ENCODE results near the gene LAMA5.

LAMA5 gene

GRCh38 chr20:62367136-62367632, at the start of gene LAMA5:
TSS of gene LAMA5 (minus strand) at chr20:62367312. CDS start at chr20:62367245, 67 bp downstream.
- DNase-seq = peak in 15 of 42 donors; percentile 35 to 72 (median 52)
- intact Hi-C loops (cut with DNase I) = no loop called here

GRCh38 chr20:62415354-62416111, 48.4 kb upstream of the LAMA5 start:
- intact Hi-C loops (cut with DNase I) = no loop called here
- DNase-seq = no peak

GRCh38 chr20:62413896-62414481, 46.9 kb upstream of the LAMA5 start:
- no peak for DNase-seq
- intact Hi-C loops (cut with DNase I) = no loop called here

- no peak for DNase-seq
- intact Hi-C loops (cut with DNase I) = no loop called here
Measured at GRCh38 chr20:62413025-62413570, 46.0 kb upstream of the LAMA5 start.

- intact Hi-C loops (cut with DNase I) = no loop called here
- DNase-seq = no peak
Measured at GRCh38 chr20:62412194-62413024, 45.3 kb upstream of the LAMA5 start.

- DNase-seq = no peak
- intact Hi-C loops (cut with DNase I) = no loop called here
Measured at GRCh38 chr20:62411479-62412193, 44.5 kb upstream of the LAMA5 start.

GRCh38 chr20:62410746-62411478, 43.8 kb upstream of the LAMA5 start:
- intact Hi-C loops (cut with DNase I) = no loop called here

GRCh38 chr20:62409931-62410745, 43.0 kb upstream of the LAMA5 start:
- peak in 28 of 42 donors; percentile 19 to 66 (median 38) for DNase-seq
- intact Hi-C loops (cut with DNase I) = no loop called here

More at GRCh38 chr20:62410746-62411478, 43.8 kb upstream of the LAMA5 start:
- no peak for DNase-seq

GRCh38 chr20:62409086-62409853, 42.2 kb upstream of the LAMA5 start:
- intact Hi-C loops (cut with DNase I) = no loop called here
- DNase-seq = no peak

- DNase-seq = no peak
- intact Hi-C loops (cut with DNase I) = no loop called here
Measured at GRCh38 chr20:62408640-62409039, 41.5 kb upstream of the LAMA5 start.

GRCh38 chr20:62408055-62408454, 40.9 kb upstream of the LAMA5 start:
- intact Hi-C loops (cut with DNase I) = no loop called here
- no peak for DNase-seq

- intact Hi-C loops (cut with DNase I) = no loop called here
- peak; percentile 90 to 98 (median 95) for DNase-seq
Measured at GRCh38 chr20:62407221-62407992, 40.3 kb upstream of the LAMA5 start, which contains the start of gene CABLES2. TSS of gene CABLES2 (minus strand) at chr20:62407285. CDS start at chr20:62407276, 9 bp downstream.

GRCh38 chr20:62406635-62407176, 39.6 kb upstream of the LAMA5 start:
- DNase-seq = peak in 6 of 42 donors; percentile 12 to 48 (median 22)
- intact Hi-C loops (cut with DNase I) = no loop called here

GRCh38 chr20:62405981-62406513, 38.9 kb upstream of the LAMA5 start:
- intact Hi-C loops (cut with DNase I) = no loop called here
- no peak for DNase-seq

All from head of caudate nucleus (tissue), 42 donors.